ENCODE measurements around the gene MCM7. TPM values are rescaled to one million over a fixed set of nuclear protein-coding genes. Genes with fewer than 3 reads are reported as not detected.
A peak's percentile ranks its signal among the peaks of the same experiment; 100 is the strongest.

The MCM7 gene
- total and polyA plus RNA-seq, 10 of the 15 experiments (the other 5 are each of a cell fraction or from before 2014, with no cell fraction given), result 183 to 383 (median 244) TPM

- TF ChIP-seq ZNF24 (IDR thresholded peaks at IDR 0.05), result no peak
- peak; percentile 91 for TF ChIP-seq GABPA (IDR thresholded peaks at IDR 0.05; ENCODE audit: low read depth)
- TF ChIP-seq CBFB (IDR thresholded peaks at IDR 0.05; ENCODE audit: low read depth), result 0 out of 2 replicates have a peak, but pooled peaks have one; percentile 32
- peak; percentile 86; the same call in 1 of the 2 replicates for TF ChIP-seq LARP7 (IDR thresholded peaks at IDR 0.05)
- TF ChIP-seq MAX (IDR thresholded peaks at IDR 0.05; ENCODE audit: low read depth, low read length), result peak; percentile 95
- no peak for TF ChIP-seq USF1 (IDR thresholded peaks at IDR 0.05; ENCODE audit: borderline replicate concordance, extremely low read length, insufficient read depth, low read depth, low read length)
- peak; percentile 45 for TF ChIP-seq ZBTB11 (CRISPR knock-in tag; IDR thresholded peaks at IDR 0.05)
- peak; percentile 78 for TF ChIP-seq MEF2B (IDR thresholded peaks at IDR 0.05; ENCODE audit: partially characterized antibody, poor library complexity, severe bottlenecking)
- TF ChIP-seq IRF3 (IDR thresholded peaks at IDR 0.05), result 0 out of 2 replicates have a peak, but pooled peaks have one; percentile 9
- TF ChIP-seq KLF5 (IDR thresholded peaks at IDR 0.05; ENCODE audit: partially characterized antibody), result peak; percentile 92
- peak; percentile 94 for TF ChIP-seq GATAD2B (conservative IDR thresholded peaks at IDR 0.05; ENCODE audit: low read depth)
- TF ChIP-seq NR2C1 (IDR thresholded peaks at IDR 0.05), result peak; percentile 50; the same call in 1 of the 2 replicates
- peak; percentile 67 for TF ChIP-seq ATF7 (IDR thresholded peaks at IDR 0.05; ENCODE audit: low read depth)
- peak; percentile 70 for TF ChIP-seq BCL3 (IDR thresholded peaks at IDR 0.05; ENCODE audit: borderline replicate concordance, insufficient read depth, low read depth, low read length, poor library complexity, severe bottlenecking)
- TF ChIP-seq MYB (IDR thresholded peaks at IDR 0.05; ENCODE audit: borderline replicate concordance, low read depth, low read length), result no peak
- TF ChIP-seq YY1 (IDR thresholded peaks at IDR 0.05; ENCODE audit: low read depth, low read length), result peak; percentile 71; the same call in 1 of the 2 replicates
- no peak for TF ChIP-seq TCF7 (IDR thresholded peaks at IDR 0.05; ENCODE audit: borderline replicate concordance)
- peak; percentile 89; the same call in 1 of the 2 replicates for TF ChIP-seq RELB (IDR thresholded peaks at IDR 0.05; ENCODE audit: low read depth)
- TF ChIP-seq DPF2 (IDR thresholded peaks at IDR 0.05), result peak; percentile 90
- TF ChIP-seq NFYB (IDR thresholded peaks at IDR 0.05; ENCODE audit: insufficient read depth, low read depth, low read length), result peak; percentile 84
- TF ChIP-seq NR2F1 (conservative IDR thresholded peaks at IDR 0.05), result peak; percentile 57; the same call in 1 of the 2 replicates
- TF ChIP-seq RUNX3 (IDR thresholded peaks at IDR 0.05; ENCODE audit: low read length), result peak; percentile 80
These were observed 679 bp downstream of the MCM7 start (continued) for GRCh38 chr7:100100420-100101015.
